A549 (cell line): ENCODE results near the gene RNF123. TPM values are rescaled to one million over a fixed set of nuclear protein-coding genes. Genes with fewer than 3 reads are reported as not detected.

ENCODE experiments used
- ATAC-seq, 2 experiments: fragments of 200-7000 bp in 1 of 2; fragments of >200 bp in 1 of 2; cut with Nextera tagmentation in 1 of 2; cut with Tn5 transposase in 1 of 2; 3 replicates each; pipeline versions ENCODE4 v1.8.0 to v1.9.1; 2018 to 2020; ENCODE audit warnings: mild to moderate bottlenecking in 1 of 2, moderate library complexity in 1 of 2
- CTCF ChIA-PET: fragments of 300-600 bp; sonication (Branson Sonifier 250); formaldehyde crosslinking; extraction: SDS; loops from one replicate; lab custom pipeline; 2021; ENCODE audit warnings: antibody characterized with exemption, inconsistent platforms; lab: Yijun Ruan, JAX
- POLR2A ChIA-PET: fragments of 350-600 bp; formaldehyde crosslinking; extraction: SDS; loops from one replicate; lab custom pipeline; 2021; ENCODE audit warnings: antibody characterized with exemption, inconsistent platforms; lab: Yijun Ruan, JAX
- DNase-seq, 2 experiments: peaks; one replicate each; pipeline versions ENCODE4 v3.0.0 to v3.0.0-alpha.2; 2011 to 2016; ENCODE audit warnings: low read depth in 1 of 2, low spot score in 1 of 2
- FAIRE-seq: peaks from 2 replicates; lab custom pipeline; 2011; peaks lifted over from hg19 to GRCh38; lab: Jason Lieb, UNC
- H3K27ac ChIP-seq, 2 experiments: fragments of >200 bp; sonication (Bioruptor Twin); formaldehyde crosslinking; 3 replicates each; pipeline ENCODE4 v1.5.1; 2016 to 2017
- H3K4me1 ChIP-seq: fragments of >200 bp; sonication (Bioruptor Twin); formaldehyde crosslinking; 3 replicates; pipeline ENCODE4 v1.6.1; 2016
- H3K4me2 ChIP-seq: fragments of >200 bp; sonication (Bioruptor Twin); formaldehyde crosslinking; 3 replicates; pipeline ENCODE4 v1.6.1; 2016
- H3K4me3 ChIP-seq: fragments of >200 bp; sonication (Bioruptor Twin); formaldehyde crosslinking; 3 replicates; pipeline ENCODE4 v1.5.1; 2016
- H3K9me3 ChIP-seq: fragments of >200 bp; sonication (Bioruptor Twin); formaldehyde crosslinking; 3 replicates; pipeline ENCODE4 v1.6.1; 2016
- CHD4 ChIP-seq: fragments of 200-600 bp; sonication (generic); IDR thresholded peaks from 2 replicates; pipeline ENCODE4 v1.6.1; 2016; ENCODE audit warnings: antibody characterized with exemption, mild to moderate bottlenecking, borderline replicate concordance
- EHMT2 ChIP-seq: fragments of 200-600 bp; sonication (generic); IDR thresholded peaks from 2 replicates; pipeline ENCODE4 v1.6.1; 2016; ENCODE audit warnings: antibody characterized with exemption, low read depth, mild to moderate bottlenecking, moderate library complexity
- FOSB ChIP-seq: fragments of 250-450 bp; sonication (Bioruptor Pico); IDR thresholded peaks from 2 replicates; pipeline ENCODE4 v1.5.0; 2020; ENCODE audit warnings: mild to moderate bottlenecking, moderate library complexity
- HDAC2 ChIP-seq: fragments of 200-600 bp; sonication (generic); IDR thresholded peaks from 2 replicates; pipeline ENCODE4 v1.6.1; 2016
- HOXA7 ChIP-seq: fragments of 250-450 bp; sonication (Bioruptor Pico); IDR thresholded peaks from 2 replicates; pipeline ENCODE4 v1.5.0; 2020; ENCODE audit warnings: mild to moderate bottlenecking, moderate library complexity
- HOXB13 ChIP-seq: fragments of 250-450 bp; sonication (Bioruptor Pico); IDR thresholded peaks from 2 replicates; pipeline ENCODE4 v1.5.0; 2020; ENCODE audit warnings: low read depth, mild to moderate bottlenecking, moderate library complexity
- JUN ChIP-seq, 2 experiments: fragments of >200 bp; sonication (Bioruptor Twin); formaldehyde crosslinking; IDR thresholded peaks; 2 replicates in 1 of 2; 3 replicates in 1 of 2; pipeline ENCODE4 v1.6.1; 2016 to 2017
- KDM5A ChIP-seq: fragments of 200-600 bp; sonication (generic); IDR thresholded peaks from 2 replicates; pipeline ENCODE4 v1.6.1; 2016; ENCODE audit warnings: antibody characterized with exemption, mild to moderate bottlenecking
- MAZ ChIP-seq: fragments of 150-350 bp; IDR thresholded peaks from 2 replicates; pipeline ENCODE4 v1.6.1; 2014; ENCODE audit warnings: antibody characterized with exemption, low read depth, low read length, borderline replicate concordance
- NFE2L2 ChIP-seq: fragments of 150-350 bp; conservative IDR thresholded peaks from 2 replicates; pipeline ENCODE4 v1.6.1; 2014; ENCODE audit warnings: low read length
- PHF8 ChIP-seq: fragments of 200-600 bp; sonication (generic); IDR thresholded peaks from 2 replicates; pipeline ENCODE4 v1.6.1; 2016; ENCODE audit warnings: low read depth, mild to moderate bottlenecking, antibody characterized with exemption, moderate library complexity, borderline replicate concordance
- POLR2A ChIP-seq: IDR thresholded peaks from 2 replicates; pipeline ENCODE4 v1.6.1; 2012; ENCODE audit warnings: mild to moderate bottlenecking, low read length
- RFX5 ChIP-seq: fragments of 450-650 bp; IDR thresholded peaks from 2 replicates; pipeline ENCODE4 v1.7.1; 2014; ENCODE audit warnings: antibody characterized with exemption, mild to moderate bottlenecking, moderate library complexity
- SMC3 ChIP-seq: fragments of >200 bp; sonication (Bioruptor Twin); formaldehyde crosslinking; IDR thresholded peaks from 3 replicates; pipeline ENCODE4 v1.6.1; 2018; ENCODE audit warnings: inconsistent platforms
- SREBF2 ChIP-seq: fragments of 450-650 bp; IDR thresholded peaks from 2 replicates; pipeline ENCODE4 v1.6.1; 2014; ENCODE audit warnings: mild to moderate bottlenecking, moderate library complexity
- TFCP2L1 ChIP-seq: fragments of 250-450 bp; sonication (Bioruptor Pico); IDR thresholded peaks from 2 replicates; pipeline ENCODE4 v1.5.0; 2021; ENCODE audit warnings: mild to moderate bottlenecking
- WGBS: methylation state at CpG from one replicate; pipeline ENCODE4 v1.1.6; 2017; ENCODE audit errors: missing lambda C conversion rate; 5-methylcytosine and 5-hydroxymethylcytosine counted together
- polyA plus RNA-seq, 4 experiments: library from polyadenylated mRNA; depleted of rRNA in 3 of 4; stranded (reverse); fragments of >200 nt; fragmentation: RNase III in 1 of 4; extraction: RNeasy Plus Mini Kit Qiagen cat#74134 plus additional on column Dnase treatment in 1 of 4; gene quantifications; 2 replicates in 3 of 4; 3 replicates in 1 of 4; pipeline ENCODE4 v1.2.3, GENCODE V29; 2011 to 2017
- TF ChIP-seq, protein P1 (sequence below): fragments of 250-450 bp; sonication (Bioruptor Pico); IDR thresholded peaks from 2 replicates; pipeline ENCODE4 v1.5.0; 2021; ENCODE audit warnings: mild to moderate bottlenecking, moderate library complexity, borderline replicate concordance
- TF ChIP-seq, protein P2 (sequence below): IDR thresholded peaks from 2 replicates; pipeline ENCODE4 v1.6.1; 2012
- TF ChIP-seq, protein P3 (sequence below): fragments of 200-600 bp; sonication (generic); IDR thresholded peaks from 2 replicates; pipeline ENCODE4 v1.6.1; 2016; ENCODE audit warnings: antibody characterized with exemption, mild to moderate bottlenecking, moderate library complexity
- TF ChIP-seq, protein P4 (sequence below): fragments of >200 bp; sonication (Bioruptor Twin); formaldehyde crosslinking; IDR thresholded peaks from 2 replicates; pipeline ENCODE4 v1.6.1; 2016

Gene RNF123
- polyA plus RNA-seq, 2 of the 4 experiments (the other 2 are of a cell fraction), result 14.4 to 16.0 TPM

DNA sequence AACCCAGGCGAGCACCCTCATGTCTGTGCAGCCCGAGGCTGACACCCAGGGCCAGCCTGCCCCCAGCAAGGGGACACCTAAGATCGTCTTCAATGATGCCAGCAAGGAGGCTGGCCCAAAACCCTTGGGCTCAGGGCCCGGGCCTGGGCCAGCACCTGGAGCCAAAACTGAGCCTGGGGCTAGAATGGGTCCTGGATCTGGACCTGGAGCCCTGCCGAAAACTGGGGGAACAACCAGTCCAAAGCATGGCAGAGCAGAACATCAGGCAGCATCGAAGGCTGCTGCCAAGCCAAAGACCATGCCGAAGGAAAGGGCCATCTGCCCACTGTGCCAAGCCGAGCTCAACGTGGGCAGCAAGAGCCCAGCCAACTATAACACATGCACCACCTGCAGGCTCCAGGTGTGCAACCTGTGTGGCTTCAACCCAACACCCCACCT, 46.6 kb upstream of the RNF123 start (continued):
- TF ChIP-seq, protein P1, sequence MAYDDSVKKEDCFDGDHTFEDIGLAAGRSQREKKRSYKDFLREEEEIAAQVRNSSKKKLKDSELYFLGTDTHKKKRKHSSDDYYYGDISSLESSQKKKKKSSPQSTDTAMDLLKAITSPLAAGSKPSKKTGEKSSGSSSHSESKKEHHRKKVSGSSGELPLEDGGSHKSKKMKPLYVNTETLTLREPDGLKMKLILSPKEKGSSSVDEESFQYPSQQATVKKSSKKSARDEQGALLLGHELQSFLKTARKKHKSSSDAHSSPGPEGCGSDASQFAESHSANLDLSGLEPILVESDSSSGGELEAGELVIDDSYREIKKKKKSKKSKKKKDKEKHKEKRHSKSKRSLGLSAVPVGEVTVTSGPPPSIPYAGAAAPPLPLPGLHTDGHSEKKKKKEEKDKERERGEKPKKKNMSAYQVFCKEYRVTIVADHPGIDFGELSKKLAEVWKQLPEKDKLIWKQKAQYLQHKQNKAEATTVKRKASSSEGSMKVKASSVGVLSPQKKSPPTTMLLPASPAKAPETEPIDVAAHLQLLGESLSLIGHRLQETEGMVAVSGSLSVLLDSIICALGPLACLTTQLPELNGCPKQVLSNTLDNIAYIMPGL (CRISPR knock-in tag), result no peak
- TF ChIP-seq HOXA7 (CRISPR knock-in tag) (no peak), HOXB13 (CRISPR knock-in tag) (no peak), NFE2L2 (no peak)

DNA sequence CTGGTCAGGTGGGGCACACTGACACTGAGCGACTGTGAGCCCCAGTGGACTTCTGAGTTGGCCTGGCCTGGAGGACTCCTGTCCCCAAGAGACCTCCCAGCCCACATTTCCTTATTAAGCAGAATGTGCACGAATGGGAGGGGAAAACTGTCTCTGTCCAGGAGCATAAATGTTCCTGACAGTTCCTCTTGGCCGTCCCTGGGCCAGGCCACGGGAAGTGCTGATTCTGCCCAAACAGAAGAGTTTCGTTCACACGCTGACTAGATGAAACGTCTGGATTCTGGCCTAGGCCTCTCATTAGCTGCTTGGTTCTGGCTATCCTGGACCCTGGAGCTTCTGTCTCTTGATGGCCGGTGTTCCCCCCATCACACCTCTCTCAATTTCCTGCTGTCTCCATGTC, 44.7 kb upstream of the RNF123 start:
- WGBS, result 66% methylated on average over 7 of the region's 8 CpGs
- H3K9me3 ChIP-seq, result no peaks in the 10 kb centered on the region
- H3K4me3 ChIP-seq, result no peak overlapping the region
- ATAC-seq, result no peak
- no peak for DNase-seq
- H3K4me2 ChIP-seq, result no peak overlapping the region
- H3K4me1 ChIP-seq, result no peaks in the 10 kb centered on the region
- ChIA-PET POLR2A (no interaction called here), CTCF (interaction anchor here (1.8 kb wide), 1 partner anchor 106 kb away, joined by 8 read pairs; no protein-coding TSS in a partner anchor)
- FAIRE-seq, result no peak
- H3K27ac ChIP-seq, result no peak overlapping the region
- TF ChIP-seq MAZ, result no peak
- TF ChIP-seq, protein P2, sequence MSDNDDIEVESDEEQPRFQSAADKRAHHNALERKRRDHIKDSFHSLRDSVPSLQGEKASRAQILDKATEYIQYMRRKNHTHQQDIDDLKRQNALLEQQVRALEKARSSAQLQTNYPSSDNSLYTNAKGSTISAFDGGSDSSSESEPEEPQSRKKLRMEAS, result no peak
- TF ChIP-seq TFCP2L1 (CRISPR knock-in tag), result no peak
- TF ChIP-seq EHMT2, result no peak
- TF ChIP-seq, protein P3, sequence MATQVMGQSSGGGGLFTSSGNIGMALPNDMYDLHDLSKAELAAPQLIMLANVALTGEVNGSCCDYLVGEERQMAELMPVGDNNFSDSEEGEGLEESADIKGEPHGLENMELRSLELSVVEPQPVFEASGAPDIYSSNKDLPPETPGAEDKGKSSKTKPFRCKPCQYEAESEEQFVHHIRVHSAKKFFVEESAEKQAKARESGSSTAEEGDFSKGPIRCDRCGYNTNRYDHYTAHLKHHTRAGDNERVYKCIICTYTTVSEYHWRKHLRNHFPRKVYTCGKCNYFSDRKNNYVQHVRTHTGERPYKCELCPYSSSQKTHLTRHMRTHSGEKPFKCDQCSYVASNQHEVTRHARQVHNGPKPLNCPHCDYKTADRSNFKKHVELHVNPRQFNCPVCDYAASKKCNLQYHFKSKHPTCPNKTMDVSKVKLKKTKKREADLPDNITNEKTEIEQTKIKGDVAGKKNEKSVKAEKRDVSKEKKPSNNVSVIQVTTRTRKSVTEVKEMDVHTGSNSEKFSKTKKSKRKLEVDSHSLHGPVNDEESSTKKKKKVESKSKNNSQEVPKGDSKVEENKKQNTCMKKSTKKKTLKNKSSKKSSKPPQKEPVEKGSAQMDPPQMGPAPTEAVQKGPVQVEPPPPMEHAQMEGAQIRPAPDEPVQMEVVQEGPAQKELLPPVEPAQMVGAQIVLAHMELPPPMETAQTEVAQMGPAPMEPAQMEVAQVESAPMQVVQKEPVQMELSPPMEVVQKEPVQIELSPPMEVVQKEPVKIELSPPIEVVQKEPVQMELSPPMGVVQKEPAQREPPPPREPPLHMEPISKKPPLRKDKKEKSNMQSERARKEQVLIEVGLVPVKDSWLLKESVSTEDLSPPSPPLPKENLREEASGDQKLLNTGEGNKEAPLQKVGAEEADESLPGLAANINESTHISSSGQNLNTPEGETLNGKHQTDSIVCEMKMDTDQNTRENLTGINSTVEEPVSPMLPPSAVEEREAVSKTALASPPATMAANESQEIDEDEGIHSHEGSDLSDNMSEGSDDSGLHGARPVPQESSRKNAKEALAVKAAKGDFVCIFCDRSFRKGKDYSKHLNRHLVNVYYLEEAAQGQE, result no peak
- TF ChIP-seq RFX5, result no peak
- TF ChIP-seq FOSB (CRISPR knock-in tag), result no peak
- no peak for TF ChIP-seq CHD4
- TF ChIP-seq, protein P1 (CRISPR knock-in tag), result no peak
- no peak for TF ChIP-seq PHF8
- no peak for TF ChIP-seq JUN (IDR thresholded peaks at IDR 0.05)
- TF ChIP-seq HOXA7 (CRISPR knock-in tag), result no peak
- TF ChIP-seq KDM5A, result no peak
- no peak for TF ChIP-seq HDAC2
- TF ChIP-seq SREBF2, result no peak
- TF ChIP-seq, protein P4, sequence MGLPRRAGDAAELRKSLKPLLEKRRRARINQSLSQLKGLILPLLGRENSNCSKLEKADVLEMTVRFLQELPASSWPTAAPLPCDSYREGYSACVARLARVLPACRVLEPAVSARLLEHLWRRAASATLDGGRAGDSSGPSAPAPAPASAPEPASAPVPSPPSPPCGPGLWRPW, result no peak
- TF ChIP-seq SMC3, result no peak
- no peak for TF ChIP-seq POLR2A
- TF ChIP-seq, all 56 proteins: peak for 0
